ENCODE data around the gene ZNF324.
"Not testable (repeated sequence)": the region's sequence is repeated elsewhere in the genome, so short reads cannot be mapped to it uniquely, and the experiment has no call there.

Gene ZNF324

DNA sequence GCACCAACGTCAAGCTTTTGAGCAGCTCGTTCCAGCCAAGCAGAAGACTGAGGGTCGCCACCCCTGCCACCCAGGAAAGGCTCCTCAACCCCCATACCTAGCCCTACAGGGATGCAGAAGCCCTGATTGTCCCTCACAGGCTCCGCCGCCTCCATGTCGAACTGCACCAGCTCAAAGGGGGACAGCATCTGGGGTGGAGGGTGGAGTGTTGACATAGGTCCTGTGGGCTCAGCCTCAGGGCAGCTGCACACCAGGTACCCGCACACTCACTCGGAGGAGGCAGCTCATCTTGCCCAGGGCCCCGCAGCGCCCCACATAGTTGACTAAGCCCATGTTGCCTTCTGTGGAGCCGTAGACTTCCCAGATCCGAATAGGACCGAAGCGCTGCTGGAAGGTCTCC is 33.4 kb downstream of the ZNF324 start:
- no peak for DNase-seq (ENCODE audit: low read depth in 2 of 2)

DNA sequence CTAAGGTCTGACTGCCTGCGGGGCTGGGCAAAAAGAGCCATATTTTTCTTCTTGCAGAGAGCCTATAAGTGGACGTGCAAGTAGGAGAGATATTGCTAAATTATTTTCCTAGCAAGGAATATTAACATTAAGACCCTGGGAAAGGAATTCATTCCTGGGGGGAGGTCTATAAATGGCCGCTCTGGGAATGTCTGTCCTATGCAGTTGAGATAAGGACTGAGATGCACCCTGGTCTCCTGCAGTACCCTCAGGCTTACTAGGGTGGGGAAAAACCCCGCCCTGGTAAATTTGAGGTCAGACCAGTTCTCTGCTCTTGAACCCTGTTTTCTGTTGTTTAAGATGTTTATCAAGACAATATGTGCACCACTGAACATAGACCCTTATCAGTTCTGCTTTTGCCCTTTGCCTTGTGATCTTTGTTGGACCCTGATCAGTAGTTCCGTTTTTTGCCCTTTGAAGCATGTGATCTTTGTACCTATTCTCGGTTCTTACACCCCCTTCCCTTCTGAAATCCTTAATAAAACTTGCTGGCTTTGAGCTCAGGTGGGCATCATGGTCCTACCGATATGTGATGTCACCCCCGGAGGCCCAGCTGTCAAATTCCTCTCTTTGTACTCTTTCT is 40.8 kb downstream of the ZNF324 start:
- DNase-seq (ENCODE audit: low read depth in 2 of 2) = not testable (repeated sequence)

DNA sequence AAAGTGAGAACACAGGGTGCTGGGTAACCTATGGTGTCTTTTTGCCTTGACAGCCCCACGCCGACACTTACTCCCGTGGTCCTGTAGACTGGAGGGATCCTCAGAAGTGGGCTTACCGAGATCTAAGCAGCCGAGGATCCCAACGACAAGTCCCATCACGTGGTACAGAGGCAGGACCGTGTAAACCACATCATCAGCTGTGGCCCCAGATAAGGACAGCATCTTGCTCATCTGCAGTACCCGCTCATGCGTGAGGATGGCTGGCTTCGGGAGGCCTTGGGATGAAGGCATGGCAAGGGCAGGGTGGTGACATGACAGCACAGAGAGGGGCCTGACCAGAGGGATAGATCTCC is 42.8 kb downstream of the ZNF324 start:
- DNase-seq (ENCODE audit: low read depth in 2 of 2) = no peak

DNA sequence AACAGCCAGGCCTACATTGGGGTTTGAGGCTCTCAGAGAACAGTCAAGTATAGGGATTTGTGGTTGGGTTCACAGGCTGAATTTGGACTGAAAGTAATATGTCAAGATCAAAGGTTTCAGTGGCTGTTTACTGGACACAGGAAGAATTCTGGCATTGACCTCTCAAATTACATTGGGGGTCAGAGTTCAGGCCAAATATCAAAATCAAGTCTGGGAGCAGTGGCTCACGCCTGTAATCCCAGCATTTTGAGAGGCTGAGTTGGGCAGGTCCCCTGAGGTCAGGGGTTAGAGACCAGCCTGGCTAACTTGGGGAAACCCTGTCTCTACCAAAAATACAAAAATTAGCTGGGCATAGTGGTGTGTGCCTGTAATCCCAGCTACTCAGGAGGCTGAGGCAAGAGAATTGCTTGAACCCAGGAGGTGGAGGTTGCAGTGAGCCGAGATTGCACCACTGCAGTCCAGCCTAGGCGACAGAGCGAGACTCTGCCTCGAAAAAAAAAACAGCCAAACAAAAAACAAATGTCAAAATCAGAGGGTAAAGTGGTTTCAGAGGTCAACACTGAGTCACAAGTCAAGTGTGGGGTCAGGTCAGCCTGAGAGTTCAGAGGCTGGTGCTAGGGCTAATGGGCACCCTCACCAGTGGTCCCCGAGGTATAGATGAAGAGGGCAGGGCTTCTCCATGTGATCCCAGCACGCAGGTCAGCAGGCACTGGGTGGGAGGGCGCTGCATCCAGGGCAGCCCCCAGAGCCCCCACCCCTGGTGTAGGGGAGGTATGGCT is 43.4 kb downstream of the ZNF324 start:
- DNase-seq (ENCODE audit: low read depth in 2 of 2) = no peak

DNA sequence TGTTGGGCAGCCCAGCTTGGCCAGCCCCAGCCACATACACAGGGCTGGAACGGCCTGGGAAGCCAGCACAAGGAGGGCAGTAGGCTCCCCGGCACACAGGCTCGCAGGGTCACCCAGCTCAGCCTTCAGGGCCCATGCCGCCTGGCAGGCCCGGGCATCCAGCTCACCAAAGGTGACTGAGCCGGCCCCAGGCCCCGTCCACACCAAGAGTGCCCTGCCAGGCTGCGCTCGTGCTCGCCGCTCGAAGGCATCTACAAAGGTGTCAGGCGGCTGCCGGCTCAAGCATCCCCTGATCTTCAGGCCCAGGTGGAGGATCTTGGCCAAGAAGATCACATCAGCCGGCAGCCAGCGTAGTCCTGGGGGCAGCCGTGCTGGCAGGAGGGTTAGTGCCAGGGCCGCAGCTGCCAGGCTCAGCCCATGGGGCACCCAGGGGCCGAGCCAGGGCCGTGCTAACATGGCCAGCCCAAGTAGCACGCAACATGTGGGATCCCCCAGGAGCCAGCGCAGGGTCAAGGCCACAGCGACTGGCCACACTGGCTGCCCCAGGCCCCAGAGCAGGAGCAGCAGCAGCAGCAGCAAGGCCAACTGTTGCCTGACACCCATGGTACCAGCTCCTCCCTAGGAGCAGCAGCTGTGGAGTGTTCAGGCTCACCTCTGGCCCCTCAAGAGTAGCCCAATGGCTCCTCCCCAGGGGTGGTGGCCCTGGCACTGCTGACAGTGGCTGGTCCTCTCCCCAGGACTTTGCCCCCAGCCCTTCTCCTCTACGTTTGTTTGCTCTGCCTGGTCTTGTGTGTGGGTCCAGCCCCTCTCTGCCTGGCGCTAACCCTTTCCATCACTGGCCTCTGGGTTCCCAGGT is 44.7 kb downstream of the ZNF324 start, which contains the start of gene SLC27A5:
SLC27A5 (minus strand) TSS at position 640 of the 856 bp plus-strand sequence; CDS start at position 603, 37 bp downstream.
- DNase-seq (ENCODE audit: low read depth in 2 of 2) = no peak

DNA sequence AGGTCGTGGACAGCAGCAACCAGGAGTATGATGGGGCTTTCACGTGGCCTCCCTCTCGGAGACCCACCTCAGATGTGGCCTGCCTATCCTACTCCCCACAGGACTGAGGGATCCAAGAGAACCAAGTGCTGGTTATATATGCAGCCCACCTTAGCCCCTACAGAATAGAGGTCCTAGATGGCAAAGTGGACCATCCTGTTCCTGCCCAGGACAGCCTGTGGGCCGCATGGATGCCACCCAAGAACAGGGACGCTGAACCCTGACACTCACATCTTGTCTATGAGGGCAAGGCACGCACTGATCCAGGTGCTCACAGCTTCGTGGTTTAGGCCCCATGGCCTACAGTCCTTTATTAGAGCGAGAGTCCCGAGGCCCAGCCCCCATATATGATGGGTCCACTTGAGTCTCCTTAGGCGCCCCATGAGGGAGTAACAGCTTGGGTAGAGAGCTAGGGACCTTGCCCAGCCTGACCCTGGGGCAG is 46.4 kb downstream of the ZNF324 start:
- DNase-seq (ENCODE audit: low read depth in 2 of 2) = no peak

DNA sequence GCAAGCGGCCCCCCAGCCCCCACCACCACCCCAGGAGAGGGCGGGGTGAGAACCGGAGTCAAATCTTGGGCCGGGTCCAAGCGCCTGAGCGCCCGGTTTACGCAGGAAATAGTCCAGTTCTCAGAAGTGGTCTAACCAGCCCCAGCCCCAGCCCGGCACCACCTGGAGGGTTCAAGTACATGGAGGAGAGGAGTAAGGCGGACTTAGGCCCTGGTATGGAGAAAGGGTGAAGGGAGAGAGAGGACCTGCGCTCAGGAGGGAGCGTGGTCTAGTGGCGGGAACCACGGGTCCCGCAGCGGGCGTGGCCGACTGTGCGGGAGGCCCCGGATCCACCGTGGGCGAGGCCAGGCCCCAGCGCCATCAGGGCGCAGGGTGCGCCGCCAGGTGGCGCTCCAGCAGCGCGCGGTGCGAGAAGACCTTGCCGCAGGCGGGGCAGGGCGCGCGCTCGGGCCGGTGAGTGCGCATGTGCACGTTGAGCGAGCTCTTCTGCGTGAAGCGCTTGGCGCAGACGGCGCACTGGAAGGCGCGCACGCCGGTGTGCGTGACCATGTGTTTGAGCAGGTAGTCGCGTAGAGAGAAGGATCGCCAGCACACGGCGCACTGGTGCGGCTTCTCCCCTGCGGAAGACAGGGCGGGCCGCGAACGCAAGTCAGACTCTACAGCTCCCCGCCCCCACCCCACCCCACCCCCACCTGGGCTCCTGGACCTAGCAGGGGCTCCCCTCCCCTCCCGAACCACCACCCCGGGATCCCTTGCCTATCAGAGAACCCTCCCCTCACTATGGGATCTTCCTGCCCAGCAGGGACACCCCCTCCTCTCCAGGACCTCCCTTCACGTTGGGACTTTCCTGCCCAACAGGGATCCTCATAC is 47.0 kb downstream of the ZNF324 start:
- peak; percentile 62 to 69 for DNase-seq (ENCODE audit: low read depth in 2 of 2)

DNA sequence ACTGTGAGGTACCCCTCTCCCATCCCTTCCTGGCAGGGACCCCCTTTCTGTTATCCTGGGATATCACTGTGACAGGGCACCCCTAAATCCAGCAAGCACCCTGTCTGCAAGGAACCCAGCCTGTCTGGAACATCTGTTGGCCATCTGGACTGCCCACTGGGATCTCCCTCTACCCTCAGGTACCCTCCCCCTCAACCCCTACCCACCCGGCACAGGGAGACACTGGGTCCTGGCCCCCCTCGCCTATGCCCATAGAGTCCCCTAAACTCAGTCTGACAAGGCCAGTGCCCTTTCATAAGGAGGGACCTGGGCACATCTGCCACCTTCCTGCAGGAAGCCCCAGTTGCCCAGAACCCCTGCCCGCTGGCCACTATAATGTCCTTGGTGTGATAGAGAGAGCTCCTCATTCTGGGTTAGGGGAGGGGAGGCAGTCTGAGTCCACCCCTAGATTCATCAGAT is 47.7 kb downstream of the ZNF324 start:
- DNase-seq (ENCODE audit: low read depth in 2 of 2) = no peak

DNA sequence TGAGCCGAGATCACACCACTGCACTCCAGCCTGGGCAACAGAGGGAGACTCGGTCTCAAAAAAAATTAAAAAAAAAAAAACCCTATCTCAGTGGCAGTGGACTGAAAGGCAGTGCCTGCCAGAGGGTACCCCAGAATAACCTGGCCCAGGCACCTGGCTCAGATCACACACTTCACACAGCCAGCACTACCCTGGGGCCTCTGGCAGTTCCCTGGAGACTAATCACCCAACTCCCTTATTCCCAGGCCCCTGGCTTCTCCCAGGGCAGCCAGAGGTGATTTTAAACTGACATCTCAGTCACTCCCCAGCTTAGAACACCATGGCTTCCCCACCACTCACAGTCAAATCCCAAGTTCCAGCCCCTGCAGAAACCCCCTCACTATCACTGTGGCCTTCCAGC is 48.4 kb downstream of the ZNF324 start:
- DNase-seq (ENCODE audit: low read depth in 2 of 2) = no peak

DNA sequence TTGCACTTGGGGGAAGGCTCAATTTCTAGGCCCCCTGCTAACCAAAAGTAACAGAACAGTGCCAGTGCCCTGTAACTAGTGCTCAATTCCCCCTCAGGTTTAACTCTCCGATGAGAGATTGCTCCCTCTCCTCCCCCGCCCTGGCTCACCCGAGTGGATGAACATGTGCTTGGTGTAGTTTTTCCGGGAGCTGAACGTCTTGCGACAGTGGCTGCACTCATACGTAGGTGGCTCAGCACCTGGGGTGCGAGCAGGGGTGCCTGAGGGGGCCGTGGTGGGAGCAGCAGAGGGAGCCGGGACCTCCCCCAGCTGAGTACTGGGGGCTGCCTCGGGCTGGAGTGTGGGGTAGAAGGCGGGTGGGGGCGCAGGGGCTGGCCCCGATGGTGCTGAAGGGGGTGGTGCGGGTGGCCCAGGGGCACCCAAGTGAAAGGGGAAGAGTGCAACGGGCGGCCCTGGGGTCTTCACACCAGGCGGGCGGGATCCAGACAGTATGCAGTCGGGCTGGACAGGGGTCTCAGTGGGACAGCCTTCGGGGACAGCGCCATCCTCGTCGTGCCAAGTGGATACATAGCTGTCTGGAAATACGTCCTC is 49.5 kb downstream of the ZNF324 start:
- no peak for DNase-seq (ENCODE audit: low read depth in 2 of 2)

DNA sequence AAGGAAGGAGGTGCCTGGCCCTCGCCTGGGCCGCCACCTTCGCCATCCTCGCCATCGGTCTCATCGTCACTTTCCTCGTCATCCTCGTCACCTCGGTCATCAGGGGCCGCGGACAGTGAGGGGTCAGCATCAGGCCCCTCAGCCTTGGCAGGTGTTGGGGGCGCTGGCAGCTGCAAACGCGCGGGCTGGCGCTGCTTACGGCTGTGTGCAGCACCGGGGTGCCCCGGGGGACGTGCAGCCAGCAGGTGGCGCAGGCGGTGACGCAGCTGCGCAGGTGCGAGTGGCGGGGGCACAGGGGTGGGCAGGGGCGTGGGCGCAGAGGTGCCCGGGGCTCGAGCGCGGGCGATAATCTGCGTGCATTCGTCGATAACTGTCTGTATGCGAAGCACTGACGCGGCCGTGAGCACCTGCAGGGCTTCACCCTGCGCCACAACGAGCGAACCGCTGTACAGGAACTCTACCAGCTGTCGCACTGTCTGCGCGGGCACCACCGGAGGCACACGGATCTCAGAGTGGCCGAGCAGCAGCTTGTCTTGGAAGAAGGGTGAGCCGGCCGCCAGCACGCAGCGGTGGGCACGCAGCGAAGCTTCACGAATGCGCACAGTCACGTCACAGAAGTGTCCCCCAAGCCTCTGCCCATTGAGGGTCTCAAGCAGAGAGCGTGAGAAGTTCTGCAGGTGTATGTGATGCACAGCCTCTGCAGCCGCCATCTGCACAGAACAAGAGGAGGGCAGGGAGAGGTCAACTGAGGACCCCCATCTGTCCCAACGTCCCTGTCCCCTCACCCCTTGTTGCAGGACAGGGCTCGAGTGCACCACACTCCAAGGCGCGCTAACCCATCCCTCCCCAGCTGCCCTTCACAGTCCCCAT is 50.3 kb downstream of the ZNF324 start:
- no peak for DNase-seq (ENCODE audit: low read depth in 2 of 2)

DNA sequence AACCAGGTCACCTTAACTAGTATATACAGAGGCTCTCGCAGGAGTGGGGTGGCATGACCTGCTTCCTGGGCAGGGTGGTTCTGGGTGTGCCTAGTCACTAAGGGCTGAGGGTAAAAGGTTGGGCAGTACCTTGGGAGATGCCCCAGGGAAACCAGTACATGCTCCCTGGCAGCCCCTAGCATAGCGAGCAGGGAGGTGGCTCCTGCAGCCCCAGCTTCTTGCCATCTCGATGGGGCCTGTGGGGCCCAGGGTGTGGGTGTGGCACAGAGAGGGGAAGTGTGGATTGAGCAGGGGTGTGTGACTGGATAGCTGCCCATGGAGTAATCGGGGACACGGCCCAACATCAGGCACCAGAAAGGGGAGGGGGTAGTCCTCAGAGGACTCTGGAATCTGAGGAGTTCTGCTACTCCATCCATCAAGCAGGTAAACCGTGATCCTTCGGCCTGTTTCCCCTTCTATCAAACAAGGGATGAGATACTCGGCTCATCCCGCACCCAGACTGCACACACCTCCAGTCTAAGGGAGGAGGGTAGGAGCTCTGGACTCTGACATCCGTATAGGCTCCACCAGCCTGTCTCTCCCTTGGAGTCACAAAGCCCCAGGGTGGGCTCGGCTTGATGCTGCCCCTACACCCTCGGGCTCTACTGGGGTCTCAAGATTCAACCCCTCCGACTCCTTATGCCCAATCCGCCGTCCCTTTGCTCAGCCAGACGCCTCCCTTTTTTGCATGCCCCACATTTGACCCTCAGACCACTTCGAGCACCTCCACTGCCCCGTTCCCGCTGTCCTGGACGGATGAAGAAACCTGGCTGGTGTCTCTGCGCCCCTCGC is 51.6 kb downstream of the ZNF324 start:
- no peak for DNase-seq (ENCODE audit: low read depth in 2 of 2)

DNA sequence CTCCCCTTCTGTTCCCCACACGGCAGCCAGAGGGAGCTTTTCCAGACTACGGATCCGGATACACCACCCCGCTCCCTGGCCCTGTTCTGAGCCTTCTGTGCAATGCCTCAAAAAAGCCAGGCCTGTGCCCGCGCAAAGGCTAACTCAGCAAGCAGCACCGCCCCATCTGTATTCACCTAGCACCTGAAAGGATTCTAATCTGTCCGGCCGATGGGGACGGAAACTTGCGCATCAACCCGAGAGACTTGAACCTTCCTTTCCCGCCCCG is 52.1 kb downstream of the ZNF324 start:
- DNase-seq (ENCODE audit: low read depth in 2 of 2) = peak; percentile 30 to 35

DNA sequence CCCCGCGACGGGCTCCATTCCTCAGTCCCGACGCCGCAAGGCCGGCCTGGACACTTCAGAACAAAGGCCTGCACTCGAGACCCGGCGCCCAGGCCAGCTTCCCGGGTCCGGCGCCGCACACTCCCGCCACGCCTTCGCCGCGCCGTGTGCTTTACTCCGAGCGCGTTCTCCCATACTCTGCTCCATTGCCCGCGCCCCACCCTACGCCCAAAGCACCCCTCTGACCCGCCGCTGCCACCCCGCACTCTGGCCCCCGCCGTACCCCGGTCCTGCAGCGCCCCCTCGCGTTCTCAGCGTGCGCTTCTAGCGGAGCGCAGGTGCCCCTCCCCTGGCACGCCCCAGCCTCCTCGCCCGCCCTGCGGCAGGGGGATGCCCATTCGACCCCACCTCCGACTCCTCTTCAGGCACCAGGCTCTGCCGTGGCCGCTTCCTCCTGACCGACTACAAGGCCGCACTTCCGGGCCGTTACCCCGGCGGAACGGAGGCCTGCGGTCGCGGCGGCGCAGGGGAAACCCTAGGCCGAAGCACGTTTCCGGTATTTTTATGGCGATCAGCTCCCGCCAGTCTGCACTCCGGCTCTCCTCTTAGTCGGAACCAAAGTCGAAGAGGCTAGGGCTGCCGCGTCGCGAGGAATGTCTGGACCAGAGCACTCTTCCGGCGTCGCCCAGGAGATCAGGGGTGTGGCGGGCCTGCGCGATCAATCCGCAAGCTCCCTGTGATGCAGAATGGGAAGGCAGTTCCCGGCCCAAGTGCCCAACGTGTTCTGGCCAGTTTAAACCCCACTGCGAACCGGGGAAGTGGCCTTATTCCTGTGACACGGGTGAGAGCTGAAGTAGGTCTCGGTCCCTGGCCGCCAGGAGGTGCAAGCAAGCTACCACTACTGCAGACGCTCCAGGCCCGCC is 52.7 kb downstream of the ZNF324 start, which contains the start of gene ZBTB45:
ZBTB45 (minus strand) TSS at position 456 of the 902 bp plus-strand sequence. CDS start 2,137 bp downstream, outside the sequence.
- peak; percentile 90 to 91 for DNase-seq (ENCODE audit: low read depth in 2 of 2)

DNA sequence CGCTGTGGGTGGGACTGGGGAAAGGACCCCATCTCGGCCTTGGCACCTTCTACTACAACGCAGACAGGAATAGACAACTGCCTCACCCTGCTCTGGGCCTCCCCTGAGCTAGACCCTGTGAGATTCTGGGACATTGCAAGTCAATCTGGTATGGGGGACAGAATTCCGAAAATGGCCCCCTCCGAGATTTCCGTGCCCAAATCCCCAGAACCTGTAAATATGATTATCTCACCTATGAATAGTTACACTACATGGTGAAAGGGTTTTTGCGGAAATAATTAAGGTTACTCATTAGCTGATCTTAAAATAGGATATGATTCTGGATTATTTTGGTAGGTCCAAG is 53.3 kb downstream of the ZNF324 start:
- DNase-seq (ENCODE audit: low read depth in 2 of 2) = no peak

DNA sequence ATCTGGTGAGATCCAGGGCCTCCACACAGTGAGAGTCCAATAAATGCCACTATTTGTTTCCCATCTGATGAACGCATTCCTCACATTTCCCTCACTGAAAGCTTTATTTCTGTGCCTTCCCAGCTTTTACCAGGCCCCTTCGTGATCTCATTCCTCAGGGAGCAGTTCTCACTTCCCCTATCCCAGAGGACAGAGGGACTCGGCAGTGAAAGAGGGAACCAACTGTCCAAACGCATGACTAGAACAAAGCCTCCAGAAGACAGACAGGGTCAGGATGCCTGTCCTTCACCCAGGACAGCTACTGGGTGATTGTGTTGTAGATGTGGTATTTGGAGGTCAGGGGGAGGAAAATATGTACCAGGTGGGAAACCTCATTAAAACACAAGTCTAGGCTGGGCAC is 54.8 kb downstream of the ZNF324 start:
- DNase-seq (ENCODE audit: low read depth in 2 of 2) = no peak

DNA sequence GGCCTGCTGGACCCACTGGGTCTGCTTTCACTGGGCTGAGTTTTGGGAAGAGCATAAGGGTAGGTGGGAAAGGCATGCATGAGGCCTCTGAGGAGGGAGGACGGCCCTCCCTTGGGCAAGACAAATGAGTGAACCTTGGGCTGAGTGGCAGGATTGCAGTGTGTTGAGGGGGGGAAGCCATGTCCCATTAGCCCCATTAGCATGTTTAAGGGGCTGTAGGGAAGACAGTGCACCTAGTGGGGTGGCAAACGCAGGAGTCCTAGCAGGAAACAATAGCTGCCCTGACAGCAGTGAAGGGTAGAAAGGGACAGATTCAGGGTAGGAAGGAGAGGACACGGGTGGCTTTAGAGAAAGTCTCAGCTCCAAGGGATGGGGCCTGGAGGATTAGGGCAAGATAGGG is 55.8 kb downstream of the ZNF324 start:
- DNase-seq (ENCODE audit: low read depth in 2 of 2) = no peak

Measured in fibroblast of skin of left biceps (primary cell).